Measurements from ENCODE around the gene CDT1.

DNA sequence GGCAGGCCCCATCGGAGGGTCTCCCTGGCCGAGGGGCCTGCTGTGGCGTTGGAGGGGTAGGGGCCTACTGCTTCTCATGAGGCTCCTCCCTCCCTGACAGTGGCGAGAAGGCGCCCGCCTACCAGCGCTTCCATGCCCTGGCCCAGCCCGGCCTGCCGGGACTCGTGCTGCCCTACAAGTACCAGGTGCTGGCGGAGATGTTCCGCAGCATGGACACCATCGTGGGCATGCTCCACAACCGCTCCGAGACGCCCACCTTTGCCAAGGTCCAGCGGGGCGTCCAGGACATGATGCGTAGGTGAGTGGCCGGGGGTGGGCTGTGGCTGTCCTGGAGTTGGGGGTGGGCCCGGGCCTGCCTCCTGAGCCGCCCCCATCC, 1.7 kb downstream of the CDT1 start:
- TF ChIP-seq, protein P1, sequence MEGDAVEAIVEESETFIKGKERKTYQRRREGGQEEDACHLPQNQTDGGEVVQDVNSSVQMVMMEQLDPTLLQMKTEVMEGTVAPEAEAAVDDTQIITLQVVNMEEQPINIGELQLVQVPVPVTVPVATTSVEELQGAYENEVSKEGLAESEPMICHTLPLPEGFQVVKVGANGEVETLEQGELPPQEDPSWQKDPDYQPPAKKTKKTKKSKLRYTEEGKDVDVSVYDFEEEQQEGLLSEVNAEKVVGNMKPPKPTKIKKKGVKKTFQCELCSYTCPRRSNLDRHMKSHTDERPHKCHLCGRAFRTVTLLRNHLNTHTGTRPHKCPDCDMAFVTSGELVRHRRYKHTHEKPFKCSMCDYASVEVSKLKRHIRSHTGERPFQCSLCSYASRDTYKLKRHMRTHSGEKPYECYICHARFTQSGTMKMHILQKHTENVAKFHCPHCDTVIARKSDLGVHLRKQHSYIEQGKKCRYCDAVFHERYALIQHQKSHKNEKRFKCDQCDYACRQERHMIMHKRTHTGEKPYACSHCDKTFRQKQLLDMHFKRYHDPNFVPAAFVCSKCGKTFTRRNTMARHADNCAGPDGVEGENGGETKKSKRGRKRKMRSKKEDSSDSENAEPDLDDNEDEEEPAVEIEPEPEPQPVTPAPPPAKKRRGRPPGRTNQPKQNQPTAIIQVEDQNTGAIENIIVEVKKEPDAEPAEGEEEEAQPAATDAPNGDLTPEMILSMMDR (IDR thresholded peaks at IDR 0.05; ENCODE audit: low read length) = no peak
- no peak for TF ChIP-seq EZH2 (IDR thresholded peaks at IDR 0.05; ENCODE audit: borderline replicate concordance, low read length)
